K562 (cell line): ENCODE data around the gene ZC3H8. TPM values are rescaled to one million over a fixed set of nuclear protein-coding genes. Genes with fewer than 3 reads are reported as not detected.

Experiments used
- ATF7 ChIP-seq: fragments of 450-650 bp; IDR thresholded peaks from 2 replicates; pipeline ENCODE4 v1.7.1; 2014; ENCODE audit warnings: mild to moderate bottlenecking, moderate library complexity
- BACH1 ChIP-seq: fragments of 200-800 bp; sonication (Bioruptor generic); IDR thresholded peaks from 2 replicates; pipeline ENCODE4 v1.6.1; 2016; ENCODE audit warnings: missing genetic modification characterization, missing compliant biosample characterization
- ETS2 ChIP-seq: IDR thresholded peaks from 2 replicates; pipeline ENCODE4 v1.6.1; 2016; ENCODE audit warnings: borderline replicate concordance, missing genetic modification characterization, mild to moderate bottlenecking, moderate library complexity, missing compliant biosample characterization; ENCODE audit not compliant: poor library complexity, severe bottlenecking
- GTF3C2 ChIP-seq: IDR thresholded peaks from 3 replicates; pipeline ENCODE4 v1.6.1; 2011; ENCODE audit warnings: borderline replicate concordance, mild to moderate bottlenecking, moderate library complexity; ENCODE audit not compliant: insufficient read length; ENCODE audit errors: extremely low read depth
- HBP1 ChIP-seq: fragments of 450-650 bp; formaldehyde crosslinking; IDR thresholded peaks from 2 replicates; pipeline ENCODE4 v1.4.0; 2022; ENCODE audit warnings: missing genetic modification characterization
- L3MBTL2 ChIP-seq: fragments of 450-650 bp; IDR thresholded peaks from 2 replicates; pipeline ENCODE4 v1.6.1; 2016; ENCODE audit warnings: mild to moderate bottlenecking, moderate library complexity
- MEF2D ChIP-seq: conservative IDR thresholded peaks from 2 replicates; pipeline ENCODE4 v1.6.1; 2016; ENCODE audit warnings: low read depth, missing genetic modification characterization, missing compliant biosample characterization
- NBN ChIP-seq: fragments of 450-650 bp; IDR thresholded peaks from 2 replicates; pipeline ENCODE4 v1.6.1; 2016; ENCODE audit warnings: low read depth, mild to moderate bottlenecking
- NFE2 ChIP-seq: IDR thresholded peaks from 2 replicates; pipeline ENCODE4 v1.6.1; 2014; ENCODE audit warnings: antibody characterized with exemption, low read depth
- NRF1 ChIP-seq, 2 experiments: fragments of 450-650 bp; IDR thresholded peaks in 1 of 2; conservative IDR thresholded peaks in 1 of 2; 2 replicates each; pipeline ENCODE4 v1.6.1; 2014; ENCODE audit warnings: mild to moderate bottlenecking in 2 of 2
- PBX2 ChIP-seq, 2 experiments: IDR thresholded peaks in 1 of 2; conservative IDR thresholded peaks in 1 of 2; 2 replicates each; pipeline ENCODE4 v1.6.1; 2016; ENCODE audit warnings: low read depth in 2 of 2, mild to moderate bottlenecking in 1 of 2, missing compliant biosample characterization in 1 of 2, missing genetic modification characterization in 1 of 2, moderate library complexity in 1 of 2
- SOX6 ChIP-seq: fragments of 450-650 bp; IDR thresholded peaks from 2 replicates; pipeline ENCODE4 v1.6.1; 2014; ENCODE audit warnings: mild to moderate bottlenecking
- TEAD4 ChIP-seq, 2 experiments: sonication (generic) in 1 of 2; formaldehyde crosslinking in 1 of 2; IDR thresholded peaks; 2 replicates each; pipeline versions ENCODE4 v1.6.1 to v1.8.0; 2012 to 2022; ENCODE audit warnings: borderline replicate concordance in 1 of 2, inconsistent platforms in 1 of 2, low read length in 1 of 2, mild to moderate bottlenecking in 1 of 2, missing genetic modification reagents in 1 of 2
- TRIM25 ChIP-seq: fragments of 450-650 bp; IDR thresholded peaks from 2 replicates; pipeline ENCODE4 v1.7.0; 2016; ENCODE audit warnings: borderline replicate concordance
- ZNF263 ChIP-seq: sonication (generic); formaldehyde crosslinking; IDR thresholded peaks from 2 replicates; pipeline ENCODE4 v1.8.0; 2022; ENCODE audit warnings: mild to moderate bottlenecking, missing genetic modification reagents, borderline replicate concordance
- ZNF324 ChIP-seq: fragments of 250-450 bp; sonication (Bioruptor Pico); IDR thresholded peaks from 2 replicates; pipeline ENCODE4 v1.4.0; 2020; ENCODE audit warnings: mild to moderate bottlenecking
- polyA plus RNA-seq, 8 experiments: library from polyadenylated mRNA; depleted of rRNA in 4 of 8; stranded (reverse) in 5 of 8; unstranded in 3 of 8; fragments of >200 nt; fragmentation: Nextera tagmentation in 2 of 8; fragmentation: Illumina TruSeq in 1 of 8; extraction: Ambion mirVana in 2 of 8; extraction: Trizol in 1 of 8; gene quantifications; 2 replicates each; pipeline versions ENCODE4 v1.2.1 to v1.2.3, GENCODE V29; 2011 to 2014; ENCODE audit warnings: inconsistent platforms in 1 of 8, missing spikeins in 1 of 8
- total RNA-seq, 7 experiments: library from RNA; depleted of rRNA in 6 of 7; stranded (reverse); fragments of >200 nt in 6 of 7; fragmentation: Illumina TruSeq in 2 of 7; extraction: Trizol in 2 of 7; gene quantifications; 2 replicates each; pipeline versions ENCODE4 v1.2.1 to v1.2.3, GENCODE V29; 2011 to 2021; ENCODE audit warnings: low replicate concordance in 1 of 7

Gene ZC3H8
- total and polyA plus RNA-seq, 9 of the 15 experiments (the other 6 are each of a cell fraction or from before 2014, with no cell fraction given), result 11.6 to 41.5 (median 27.5) TPM

GRCh38 chr2:112187805-112188596, 66.8 kb downstream of the ZC3H8 start (continued):
- TF ChIP-seq PBX2 (CRISPR knock-in tag; IDR thresholded peaks at IDR 0.05; ENCODE audit: low read depth) (no peak), PBX2 (tag; conservative IDR thresholded peaks at IDR 0.05; ENCODE audit: low read depth) (0 out of 2 replicates have a peak, but pooled peaks have one; percentile 6), ZNF324 (CRISPR knock-in tag) (no peak), ATF7 (peak; percentile 77), GTF3C2 (no peak), ZNF263 (CRISPR knock-in tag) (no peak), BACH1 (tag) (peak; percentile 44; the same call in 1 of the 2 replicates), MEF2D (tag) (peak; percentile 37; the same call in 1 of the 2 replicates), TRIM25 (no peak), L3MBTL2 (peak; percentile 92), NRF1 (conservative IDR thresholded peaks at IDR 0.05 in 1 of 2, IDR thresholded peaks at IDR 0.05 in 1 of 2) (peak; percentile 88 to 90), ETS2 (tag) (no peak), TEAD4 (IDR thresholded peaks at IDR 0.05; ENCODE audit: low read length) (0 out of 2 replicates have a peak, but pooled peaks have one; percentile 49), TEAD4 (CRISPR knock-in tag; IDR thresholded peaks at IDR 0.05; ENCODE audit: borderline replicate concordance) (0 out of 2 replicates have a peak, but pooled peaks have one; percentile 52), HBP1 (CRISPR knock-in tag) (peak; percentile 76; the same call in 1 of the 2 replicates), NFE2 (peak; percentile 69), SOX6 (peak; percentile 62), NBN (peak; percentile 70; the same call in 1 of the 2 replicates)
